ENCODE results near the gene ACSS1.

- no peak for TF ChIP-seq EZH2 (IDR thresholded peaks at IDR 0.05)
- no peak for TF ChIP-seq POLR2AphosphoS5 (IDR thresholded peaks at IDR 0.05; ENCODE audit: borderline replicate concordance, low read depth, low read length)
These were observed 28.0 kb upstream of the ACSS1 start for GRCh38 chr20:25085756-25086495.

Data from SK-N-MC (cell line).